Inferior parietal cortex (tissue), 1 donor: ENCODE measurements around the gene ARFGAP3.
"Not testable (repeated sequence)": the region's sequence is repeated elsewhere in the genome, so short reads cannot be mapped to it uniquely, and the experiment has no call there.

Experiments
- DNase-seq: peaks from one replicate; pipeline ENCODE4 v3.0.0-alpha.2; 2016; ENCODE audit errors: extremely low spot score

The ARFGAP3 gene

GRCh38 chr22:42768385-42769035 is 88.6 kb downstream of the ARFGAP3 start:
- no peak for DNase-seq

- DNase-seq: no peak
Measured at GRCh38 chr22:42766860-42767259, 90.2 kb downstream of the ARFGAP3 start.

GRCh38 chr22:42764895-42765363 is 92.1 kb downstream of the ARFGAP3 start:
- DNase-seq: no peak

- DNase-seq: no peak
Measured at GRCh38 chr22:42763965-42764480, 93.0 kb downstream of the ARFGAP3 start.

- no peak for DNase-seq
Measured at GRCh38 chr22:42760806-42761565, 96.1 kb downstream of the ARFGAP3 start.

GRCh38 chr22:42758931-42759629 is 98.0 kb downstream of the ARFGAP3 start:
- DNase-seq: no peak

- not testable (repeated sequence) for DNase-seq
Measured at GRCh38 chr22:42755553-42755952, 101.5 kb downstream of the ARFGAP3 start.

- not testable (repeated sequence) for DNase-seq
Measured at GRCh38 chr22:42755121-42755520, 102.0 kb downstream of the ARFGAP3 start.

GRCh38 chr22:42754658-42755057 is 102.4 kb downstream of the ARFGAP3 start:
- no peak for DNase-seq

GRCh38 chr22:42752912-42753311 is 104.2 kb downstream of the ARFGAP3 start:
- no peak for DNase-seq

- no peak for DNase-seq
Measured at GRCh38 chr22:42752230-42752746, 104.8 kb downstream of the ARFGAP3 start.

GRCh38 chr22:42750421-42750820 is 106.7 kb downstream of the ARFGAP3 start:
- DNase-seq: not testable (repeated sequence)

- no peak for DNase-seq
Measured at GRCh38 chr22:42747701-42748513, 109.2 kb downstream of the ARFGAP3 start.
